K562 (cell line): ENCODE results near the gene FBXW12. TPM values are rescaled to one million over a fixed set of nuclear protein-coding genes. Genes with fewer than 3 reads are reported as not detected.

ENCODE experiments used
- CREB3L1 ChIP-seq: fragments of 450-650 bp; IDR thresholded peaks from 2 replicates; pipeline ENCODE4 v1.6.1; 2014; ENCODE audit warnings: low read depth, mild to moderate bottlenecking, moderate library complexity, borderline replicate concordance
- DLX4 ChIP-seq: fragments of 250-450 bp; sonication (Bioruptor Pico); IDR thresholded peaks from 2 replicates; pipeline ENCODE4 v1.6.1; 2021; ENCODE audit warnings: mild to moderate bottlenecking
- DPF2 ChIP-seq: fragments of 450-650 bp; IDR thresholded peaks from 2 replicates; pipeline ENCODE4 v1.6.1; 2016
- FOXM1 ChIP-seq, 2 experiments: fragments of 450-650 bp in 1 of 2; sonication (generic) in 1 of 2; formaldehyde crosslinking in 1 of 2; IDR thresholded peaks; 2 replicates each; pipeline versions ENCODE4 v1.6.1 to v1.9.0; 2017 to 2022; ENCODE audit warnings: low read depth in 2 of 2, mild to moderate bottlenecking in 2 of 2, missing genetic modification reagents in 1 of 2, moderate library complexity in 1 of 2
- HNRNPK ChIP-seq: fragments of 200-400 bp; formaldehyde crosslinking; IDR thresholded peaks from one replicate; pipeline ENCODE4 v1.6.1; 2018; ENCODE audit warnings: mild to moderate bottlenecking, low read depth, low read length; ENCODE audit not compliant: poor library complexity, severe bottlenecking
- KHSRP ChIP-seq: fragments of 450-650 bp; IDR thresholded peaks from 2 replicates; pipeline ENCODE4 v1.6.1; 2017
- PBX2 ChIP-seq, 2 experiments: IDR thresholded peaks in 1 of 2; conservative IDR thresholded peaks in 1 of 2; 2 replicates each; pipeline ENCODE4 v1.6.1; 2016; ENCODE audit warnings: low read depth in 2 of 2, mild to moderate bottlenecking in 1 of 2, missing compliant biosample characterization in 1 of 2, missing genetic modification characterization in 1 of 2, moderate library complexity in 1 of 2
- PHF20 ChIP-seq: fragments of 450-650 bp; IDR thresholded peaks from 2 replicates; pipeline ENCODE4 v1.6.1; 2018; ENCODE audit not compliant: partially characterized antibody
- POLR2AphosphoS2 ChIP-seq: IDR thresholded peaks from 2 replicates; pipeline ENCODE4 v1.6.1; 2012; ENCODE audit warnings: low read length, improper control_type of control experiment
- RB1 ChIP-seq: fragments of 450-650 bp; IDR thresholded peaks from 2 replicates; pipeline ENCODE4 v1.6.1; 2017; ENCODE audit warnings: low read depth, mild to moderate bottlenecking
- RCOR1 ChIP-seq, 2 experiments: IDR thresholded peaks; 2 replicates each; pipeline ENCODE4 v1.6.1; 2012; ENCODE audit warnings: low read depth in 2 of 2, low read length in 2 of 2, borderline replicate concordance in 1 of 2, improper control_type of control experiment in 1 of 2
- SMARCA5 ChIP-seq: fragments of 450-650 bp; IDR thresholded peaks from 2 replicates; pipeline ENCODE4 v1.6.1; 2016
- SP2 ChIP-seq: IDR thresholded peaks from 2 replicates; pipeline ENCODE4 v1.6.1; 2011; ENCODE audit warnings: mild to moderate bottlenecking, low read depth, low read length, moderate library complexity; ENCODE audit not compliant: poor library complexity, severe bottlenecking; ENCODE audit errors: extremely low read depth
- TFAP4 ChIP-seq: sonication (generic); formaldehyde crosslinking; IDR thresholded peaks from 2 replicates; pipeline ENCODE4 v1.8.0; 2022; ENCODE audit warnings: missing genetic modification reagents, mild to moderate bottlenecking, moderate library complexity, borderline replicate concordance
- U2AF1 ChIP-seq: fragments of 200-400 bp; formaldehyde crosslinking; optimal IDR thresholded peaks from 2 replicates; pipeline ENCODE3; 2017; ENCODE audit warnings: mild to moderate bottlenecking, low read depth, low read length, moderate library complexity
- WHSC1 ChIP-seq: IDR thresholded peaks from one replicate; pipeline ENCODE4 v1.6.1; 2012; ENCODE audit warnings: low read length, control low read depth, inconsistent platforms
- ZKSCAN1 ChIP-seq: fragments of 150-350 bp; IDR thresholded peaks from 2 replicates; pipeline ENCODE4 v1.6.1; 2016; ENCODE audit warnings: low read depth, low read length
- ZNF197 ChIP-seq: fragments of 200-800 bp; sonication (Bioruptor generic); IDR thresholded peaks from 2 replicates; pipeline ENCODE4 v1.6.1; 2016; ENCODE audit warnings: low read depth, missing genetic modification characterization, missing compliant biosample characterization
- ZNF511 ChIP-seq: sonication (generic); formaldehyde crosslinking; IDR thresholded peaks from 2 replicates; pipeline ENCODE4 v1.8.0; 2022; ENCODE audit warnings: mild to moderate bottlenecking, missing genetic modification reagents
- ZNF76 ChIP-seq: fragments of 250-450 bp; sonication (Bioruptor Pico); IDR thresholded peaks from 2 replicates; pipeline ENCODE4 v1.4.0; 2020; ENCODE audit warnings: mild to moderate bottlenecking, moderate library complexity, borderline replicate concordance
- polyA plus RNA-seq, 8 experiments: library from polyadenylated mRNA; depleted of rRNA in 4 of 8; stranded (reverse) in 5 of 8; unstranded in 3 of 8; fragments of >200 nt; fragmentation: Nextera tagmentation in 2 of 8; fragmentation: Illumina TruSeq in 1 of 8; extraction: Ambion mirVana in 2 of 8; extraction: Trizol in 1 of 8; gene quantifications; 2 replicates each; pipeline versions ENCODE4 v1.2.1 to v1.2.3, GENCODE V29; 2011 to 2014; ENCODE audit warnings: inconsistent platforms in 1 of 8, missing spikeins in 1 of 8
- total RNA-seq, 7 experiments: library from RNA; depleted of rRNA in 6 of 7; stranded (reverse); fragments of >200 nt in 6 of 7; fragmentation: Illumina TruSeq in 2 of 7; extraction: Trizol in 2 of 7; gene quantifications; 2 replicates each; pipeline versions ENCODE4 v1.2.1 to v1.2.3, GENCODE V29; 2011 to 2021; ENCODE audit warnings: low replicate concordance in 1 of 7

Gene FBXW12
- total and polyA plus RNA-seq, 9 of the 15 experiments (the other 6 are each of a cell fraction or from before 2014, with no cell fraction given), result 0.04 to 0.07 (median 0.06) TPM; not detected in 6

GRCh38 chr3:48429960-48430707 lies 58.1 kb downstream of the FBXW12 start, which contains the start of gene PLXNB1 (continued):
- TF ChIP-seq ZNF76 (CRISPR knock-in tag) (no peak), PBX2 (CRISPR knock-in tag; IDR thresholded peaks at IDR 0.05; ENCODE audit: low read depth) (no peak), PBX2 (tag; conservative IDR thresholded peaks at IDR 0.05; ENCODE audit: low read depth) (no peak), DPF2 (0 out of 2 replicates have a peak, but pooled peaks have one; percentile 46), KHSRP (no peak), DLX4 (CRISPR knock-in tag) (no peak), RCOR1 (IDR thresholded peaks at IDR 0.05; ENCODE audit: borderline replicate concordance in 1 of 2, low read depth in 2 of 2, low read length in 2 of 2) (no peak), U2AF1 (no peak), HNRNPK (no peak), TFAP4 (CRISPR knock-in tag) (peak; percentile 26; the same call in 1 of the 2 replicates), ZKSCAN1 (no peak), PHF20 (no peak), CREB3L1 (no peak), ZNF511 (CRISPR knock-in tag) (no peak), SMARCA5 (no peak), RB1 (no peak), WHSC1 (no peak), FOXM1 (IDR thresholded peaks at IDR 0.05; ENCODE audit: low read depth) (no peak), FOXM1 (CRISPR knock-in tag; IDR thresholded peaks at IDR 0.05; ENCODE audit: low read depth) (no peak), ZNF197 (no peak), SP2 (no peak), POLR2AphosphoS2 (no peak)
